LNCaP clone FGC (cell line): ENCODE data around the gene ADGRD1.

ENCODE experiments used
- DNase-seq: peaks from one replicate; pipeline ENCODE4 v3.0.0-alpha.2; 2011; ENCODE audit warnings: low read depth
- H3K4me3 ChIP-seq: 2 replicates; pipeline ENCODE4 v1.5.1; 2011; ENCODE audit warnings: mild to moderate bottlenecking, low read depth, low read length, control low read depth
- CTCF ChIP-seq: IDR thresholded peaks from 2 replicates; pipeline ENCODE4 v1.5.1; 2012; ENCODE audit warnings: mild to moderate bottlenecking; ENCODE audit not compliant: control insufficient read depth, insufficient read depth; ENCODE audit errors: extremely low read depth

ADGRD1 gene

GRCh38 chr12:131111446-131111845 is 157.7 kb downstream of the ADGRD1 start:
- no peak for TF ChIP-seq CTCF
- no peak overlapping the region for H3K4me3 ChIP-seq
- no peak for DNase-seq

DNA sequence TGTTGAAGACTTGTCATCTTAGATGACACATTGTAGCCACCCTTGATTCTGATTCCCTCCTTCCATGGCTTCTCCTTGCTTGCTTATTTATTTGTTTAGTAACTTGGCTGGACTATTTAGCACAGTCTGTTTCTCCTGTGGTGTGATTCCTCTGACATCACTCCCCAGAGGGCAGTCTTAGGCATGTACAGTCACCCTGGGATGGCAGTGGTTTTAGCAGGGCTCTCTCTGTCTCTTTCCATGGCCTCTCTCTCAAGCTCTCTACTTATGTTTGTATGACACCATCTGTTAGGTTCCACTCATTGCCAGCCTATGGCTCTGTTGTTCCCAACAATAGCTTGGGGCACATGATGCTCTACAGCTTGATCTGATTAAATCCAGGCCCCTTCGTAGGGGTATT is 158.3 kb downstream of the ADGRD1 start:
- no peak for TF ChIP-seq CTCF
- no peak overlapping the region for H3K4me3 ChIP-seq
- DNase-seq: no peak

GRCh38 chr12:131112700-131113290 is 159.1 kb downstream of the ADGRD1 start:
- no peak for DNase-seq
- no peak for TF ChIP-seq CTCF
- H3K4me3 ChIP-seq: no peak overlapping the region

- TF ChIP-seq CTCF: no peak
- no peak for DNase-seq
- H3K4me3 ChIP-seq: no peak overlapping the region
Measured at GRCh38 chr12:131113568-131114270, 160.0 kb downstream of the ADGRD1 start.

- DNase-seq: no peak
- no peak for TF ChIP-seq CTCF
- no peak overlapping the region for H3K4me3 ChIP-seq
Measured at GRCh38 chr12:131114271-131114670, 160.6 kb downstream of the ADGRD1 start.

DNA sequence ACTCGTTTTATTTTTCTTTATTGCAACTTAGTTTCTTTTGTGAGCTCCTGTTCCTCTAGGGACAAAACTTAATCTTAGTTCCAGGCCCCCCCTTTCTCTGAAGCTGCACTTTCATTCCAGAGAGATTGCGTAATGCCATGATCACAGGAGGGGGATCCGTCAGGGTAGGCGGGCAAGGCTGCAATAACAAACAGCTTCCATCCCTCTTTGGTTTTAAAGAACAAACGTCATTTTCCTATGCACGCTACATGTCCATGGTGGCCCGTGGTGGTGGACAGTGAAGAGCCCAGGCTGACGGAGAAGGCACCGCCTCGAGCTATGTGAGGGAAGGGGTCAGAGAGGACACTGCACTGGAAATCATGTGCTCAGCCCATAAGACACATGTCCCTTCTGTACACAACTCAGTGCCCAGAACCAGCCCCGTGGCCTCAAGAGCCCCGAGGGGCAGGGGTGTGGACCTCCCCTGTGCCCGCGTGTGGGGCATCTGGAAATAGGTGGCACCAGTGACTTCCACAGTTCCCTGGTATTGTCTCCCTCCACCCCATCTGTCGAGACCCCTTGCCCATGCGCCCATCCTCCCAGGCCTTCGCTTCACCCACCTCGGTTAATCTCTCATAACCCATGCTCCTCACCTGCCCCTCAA is 161.4 kb downstream of the ADGRD1 start:
- no peak for TF ChIP-seq CTCF
- no peak for DNase-seq
- H3K4me3 ChIP-seq: no peak overlapping the region
